H9 (cell line): ENCODE results near the gene EPS8L3. TPM values are rescaled to one million over a fixed set of nuclear protein-coding genes. Genes with fewer than 3 reads are reported as not detected.

Source experiments
- DNase-seq: peaks from one replicate; pipeline ENCODE4 v3.0.0-alpha.2; 2017
- H2AFZ ChIP-seq: one replicate; pipeline ENCODE4 v1.6.1; 2013; ENCODE audit warnings: mild to moderate bottlenecking, low read length, control low read depth, moderate library complexity
- H2AK5ac ChIP-seq: 2 replicates; pipeline ENCODE4 v1.6.1; 2013; ENCODE audit warnings: low read length, control low read depth, mixed read lengths; ENCODE audit not compliant: insufficient read length
- H2BK120ac ChIP-seq: one replicate; pipeline ENCODE4 v1.6.1; 2013; ENCODE audit warnings: low read depth, mild to moderate bottlenecking, low read length, control low read depth, inconsistent platforms; ENCODE audit not compliant: poor library complexity, severe bottlenecking
- H2BK12ac ChIP-seq: 2 replicates; pipeline ENCODE4 v1.6.1; 2013; ENCODE audit warnings: low read length, control low read depth, mixed read lengths, low read depth; ENCODE audit not compliant: insufficient read length
- H2BK15ac ChIP-seq: 2 replicates; pipeline ENCODE4 v1.6.1; 2013; ENCODE audit warnings: low read depth, low read length, control low read depth
- H2BK20ac ChIP-seq: one replicate; pipeline ENCODE4 v1.6.1; 2013; ENCODE audit warnings: low read depth, mild to moderate bottlenecking, low read length, control low read depth, inconsistent platforms; ENCODE audit not compliant: poor library complexity, severe bottlenecking
- H2BK5ac ChIP-seq: 2 replicates; pipeline ENCODE4 v1.6.1; 2013; ENCODE audit warnings: low read length, control low read depth, mixed read lengths; ENCODE audit not compliant: insufficient read length
- H3K14ac ChIP-seq: 2 replicates; pipeline ENCODE4 v1.6.1; 2013; ENCODE audit warnings: low read length, control low read depth; ENCODE audit not compliant: insufficient read depth
- H3K18ac ChIP-seq: 2 replicates; pipeline ENCODE4 v1.6.1; 2013; ENCODE audit warnings: low read depth, mild to moderate bottlenecking, mixed read lengths, low read length, control low read depth; ENCODE audit not compliant: insufficient read length
- H3K23ac ChIP-seq: 2 replicates; pipeline ENCODE4 v1.6.1; 2013; ENCODE audit warnings: low read length, control low read depth, mixed read lengths, low read depth; ENCODE audit not compliant: insufficient read length
- H3K23me2 ChIP-seq: 2 replicates; pipeline ENCODE4 v1.6.1; 2013; ENCODE audit warnings: low read depth, mild to moderate bottlenecking, mixed read lengths, low read length, control low read depth; ENCODE audit not compliant: insufficient read length, poor library complexity, severe bottlenecking
- H3K27ac ChIP-seq: 2 replicates; pipeline ENCODE4 v1.5.1; 2013; ENCODE audit warnings: low read length, control low read depth, mixed read lengths, low read depth; ENCODE audit not compliant: insufficient read length
- H3K27me3 ChIP-seq: 2 replicates; pipeline ENCODE4 v1.6.1; 2013; ENCODE audit warnings: low read length, control low read depth, inconsistent platforms; ENCODE audit not compliant: insufficient read depth
- H3K4ac ChIP-seq: 2 replicates; pipeline ENCODE4 v1.6.1; 2013; ENCODE audit warnings: low read depth, mild to moderate bottlenecking, control low read depth, inconsistent platforms, low read length, moderate library complexity
- H3K4me1 ChIP-seq: 2 replicates; pipeline ENCODE4 v1.6.1; 2013; ENCODE audit warnings: low read length, control low read depth, inconsistent platforms; ENCODE audit not compliant: insufficient read depth
- H3K4me2 ChIP-seq: 2 replicates; pipeline ENCODE4 v1.6.1; 2013; ENCODE audit warnings: low read length, control low read depth, mixed read lengths; ENCODE audit not compliant: insufficient read length, insufficient read depth
- H3K56ac ChIP-seq: 2 replicates; pipeline ENCODE4 v1.6.1; 2013; ENCODE audit warnings: low read depth, mild to moderate bottlenecking, mixed read lengths, low read length, control low read depth; ENCODE audit not compliant: insufficient read length
- H3K79me1 ChIP-seq: 2 replicates; pipeline ENCODE4 v1.6.1; 2013; ENCODE audit warnings: low read depth, mild to moderate bottlenecking, moderate library complexity, low read length, control low read depth, inconsistent platforms; ENCODE audit not compliant: insufficient read depth, poor library complexity, severe bottlenecking
- H3K79me2 ChIP-seq: 2 replicates; pipeline ENCODE4 v1.6.1; 2013; ENCODE audit warnings: low read length, control low read depth, inconsistent platforms; ENCODE audit not compliant: insufficient read depth
- H3K9ac ChIP-seq: 2 replicates; pipeline ENCODE4 v1.6.1; 2013; ENCODE audit warnings: low read length, control low read depth, mixed read lengths; ENCODE audit not compliant: insufficient read length; ENCODE audit errors: extremely low read depth
- H3K9me3 ChIP-seq: one replicate; pipeline ENCODE4 v1.6.1; 2013; ENCODE audit warnings: low read depth, low read length, inconsistent platforms; ENCODE audit not compliant: control insufficient read depth
- H3T11ph ChIP-seq: one replicate; pipeline ENCODE4 v1.6.1; 2013; ENCODE audit warnings: mild to moderate bottlenecking, low read length, control low read depth, inconsistent platforms
- H4K20me1 ChIP-seq: one replicate; pipeline ENCODE4 v1.6.1; 2013; ENCODE audit not compliant: control insufficient read depth, insufficient read length, insufficient read depth
- H4K5ac ChIP-seq: 2 replicates; pipeline ENCODE4 v1.6.1; 2013; ENCODE audit warnings: low read depth, mild to moderate bottlenecking, mixed read lengths, low read length, control low read depth; ENCODE audit not compliant: insufficient read length
- H4K8ac ChIP-seq: replicated peaks from 2 replicates; pipeline ENCODE4 v1.6.1; 2013; ENCODE audit warnings: low read length, control low read depth, mixed read lengths, low read depth; ENCODE audit not compliant: insufficient read length
- H4K91ac ChIP-seq: 2 replicates; pipeline ENCODE4 v1.6.1; 2013; ENCODE audit warnings: low read depth, mild to moderate bottlenecking, moderate library complexity, mixed read lengths, low read length, control low read depth; ENCODE audit not compliant: insufficient read length
- H3K27ac Mint-ChIP-seq, 3 experiments: 2 replicates in 2 of 3; 3 replicates in 1 of 3; pipeline ENCODE4 v1.8.0; 2020 to 2021; ENCODE audit warnings: mixed read lengths in 3 of 3, mild to moderate bottlenecking in 1 of 3, moderate library complexity in 1 of 3
- H3K27me3 Mint-ChIP-seq: 2 replicates; pipeline ENCODE4 v1.8.0; 2021; ENCODE audit warnings: low read depth, mild to moderate bottlenecking, moderate library complexity, mixed read lengths
- H3K36me3 Mint-ChIP-seq, 3 experiments: 2 replicates in 2 of 3; 3 replicates in 1 of 3; pipeline ENCODE4 v1.8.0; 2020 to 2021; ENCODE audit warnings: low read depth in 3 of 3, mixed read lengths in 3 of 3; ENCODE audit not compliant: insufficient read depth in 1 of 3
- H3K4me1 Mint-ChIP-seq, 2 experiments: 2 replicates each; pipeline ENCODE4 v1.8.0; 2020; ENCODE audit warnings: mixed read lengths in 2 of 2
- H3K4me3 Mint-ChIP-seq, 2 experiments: 2 replicates in 1 of 2; 3 replicates in 1 of 2; pipeline ENCODE4 v1.8.0; 2020 to 2021; ENCODE audit warnings: mild to moderate bottlenecking in 2 of 2, mixed read lengths in 2 of 2, moderate library complexity in 1 of 2
- H3K9me3 Mint-ChIP-seq, 2 experiments: 2 replicates in 1 of 2; 3 replicates in 1 of 2; pipeline ENCODE4 v1.8.0; 2020; ENCODE audit warnings: mild to moderate bottlenecking in 2 of 2, mixed read lengths in 2 of 2, moderate library complexity in 1 of 2
- WGBS: extraction: QIAGEN DNeasy Blood & Tissue Kit; methylation state at CpG from one replicate; pipeline ENCODE4 v1.1.7; 2013; ENCODE audit warnings: missing lambda C conversion rate, low lambda C conversion rate, mixed read lengths; ENCODE audit not compliant: insufficient read length; ENCODE audit errors: extremely low coverage; 5-methylcytosine and 5-hydroxymethylcytosine counted together
- total RNA-seq: library from RNA; stranded (reverse); gene quantifications from 2 replicates; pipeline ENCODE4 v1.2.1, GENCODE V29; 2021
- TF ChIP-seq, protein P1 (sequence below): fragments of 200-600 bp; sonication (generic); conservative IDR thresholded peaks from 3 replicates; pipeline ENCODE4 v1.8.0; 2021; ENCODE audit warnings: antibody characterized with exemption, mild to moderate bottlenecking

EPS8L3 gene
- total RNA-seq, 1 experiment from 2014 or later, result not detected

DNA sequence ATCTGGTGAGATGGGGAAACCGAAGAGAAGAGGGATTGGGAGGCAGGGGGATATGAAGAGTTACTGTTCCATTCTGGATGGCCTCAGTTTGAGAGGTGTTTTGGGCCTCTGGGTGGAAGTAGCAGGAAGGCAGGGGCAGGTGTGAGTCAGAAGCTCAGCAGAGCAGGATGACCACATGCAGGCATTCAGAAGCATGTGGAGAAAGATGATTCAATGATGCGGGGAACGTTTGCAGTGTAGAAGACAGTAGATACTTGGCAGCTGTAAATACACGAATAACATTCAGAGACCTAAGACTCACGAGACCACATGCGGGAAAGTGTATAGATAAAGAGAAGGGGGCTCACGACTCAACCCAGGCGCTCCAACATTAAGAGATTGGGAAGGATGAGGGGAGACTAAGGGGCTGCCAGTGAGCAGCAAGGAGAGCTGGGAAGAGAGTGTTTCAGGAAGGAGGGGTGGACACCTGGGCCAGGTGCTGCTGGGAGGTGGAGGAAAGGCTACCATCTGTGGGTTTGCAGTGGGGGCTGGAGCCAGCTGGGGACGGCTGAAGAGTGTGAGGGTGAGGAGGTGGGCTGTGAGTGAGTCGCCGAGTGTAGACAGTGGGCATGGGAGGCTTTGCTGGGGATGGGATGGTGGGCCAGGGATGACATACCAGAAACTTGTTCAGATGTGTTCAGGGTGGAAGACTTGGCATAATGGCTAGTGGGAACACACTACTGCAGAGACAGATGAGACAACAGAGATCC lies 5.8 kb upstream of the EPS8L3 start:
- H3K4me1 Mint-ChIP-seq, result peaks cover 0 to 2% of the 10 kb centered on the region in 2 experiments; a peak in 1 of 4 replicates
- H3K79me2 ChIP-seq, result no peaks in the 10 kb centered on the region
- H3K27me3 Mint-ChIP-seq, result peaks cover 18% of the 10 kb centered on the region
- H3K23me2 ChIP-seq, result no peaks in the 10 kb centered on the region
- H3K27ac Mint-ChIP-seq, result peak overlapping the region in 1 of 3 experiments; percentile 12; a peak in 1 of 7 replicates
- no peak overlapping the region for H4K91ac ChIP-seq
- no peaks in the 10 kb centered on the region for H4K20me1 ChIP-seq
- no peaks in the 10 kb centered on the region for H3K36me3 Mint-ChIP-seq
- H4K5ac ChIP-seq, result no peak overlapping the region
- H2BK15ac ChIP-seq, result no peak overlapping the region
- H3K79me1 ChIP-seq, result no peaks in the 10 kb centered on the region
- H3K14ac ChIP-seq, result no peak overlapping the region
- no peaks in the 10 kb centered on the region for H3K4me1 ChIP-seq
- no peak overlapping the region for H3K23ac ChIP-seq
- no peaks in the 10 kb centered on the region for H3K27me3 ChIP-seq
- no peak overlapping the region for H4K8ac ChIP-seq
- H2BK5ac ChIP-seq, result no peak overlapping the region
- H3K27ac ChIP-seq, result no peak overlapping the region
- DNase-seq, result no peak
- H2AK5ac ChIP-seq, result no peak overlapping the region
- no peak overlapping the region for H3K4me2 ChIP-seq
- TF ChIP-seq, protein P1, sequence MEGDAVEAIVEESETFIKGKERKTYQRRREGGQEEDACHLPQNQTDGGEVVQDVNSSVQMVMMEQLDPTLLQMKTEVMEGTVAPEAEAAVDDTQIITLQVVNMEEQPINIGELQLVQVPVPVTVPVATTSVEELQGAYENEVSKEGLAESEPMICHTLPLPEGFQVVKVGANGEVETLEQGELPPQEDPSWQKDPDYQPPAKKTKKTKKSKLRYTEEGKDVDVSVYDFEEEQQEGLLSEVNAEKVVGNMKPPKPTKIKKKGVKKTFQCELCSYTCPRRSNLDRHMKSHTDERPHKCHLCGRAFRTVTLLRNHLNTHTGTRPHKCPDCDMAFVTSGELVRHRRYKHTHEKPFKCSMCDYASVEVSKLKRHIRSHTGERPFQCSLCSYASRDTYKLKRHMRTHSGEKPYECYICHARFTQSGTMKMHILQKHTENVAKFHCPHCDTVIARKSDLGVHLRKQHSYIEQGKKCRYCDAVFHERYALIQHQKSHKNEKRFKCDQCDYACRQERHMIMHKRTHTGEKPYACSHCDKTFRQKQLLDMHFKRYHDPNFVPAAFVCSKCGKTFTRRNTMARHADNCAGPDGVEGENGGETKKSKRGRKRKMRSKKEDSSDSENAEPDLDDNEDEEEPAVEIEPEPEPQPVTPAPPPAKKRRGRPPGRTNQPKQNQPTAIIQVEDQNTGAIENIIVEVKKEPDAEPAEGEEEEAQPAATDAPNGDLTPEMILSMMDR, result no peak
- no peak overlapping the region; a peak in 1 of 5 replicates for H3K4me3 Mint-ChIP-seq
- no peaks in the 10 kb centered on the region for H3K9me3 Mint-ChIP-seq
- H3K9ac ChIP-seq, result no peak overlapping the region
- no peak overlapping the region for H3K4ac ChIP-seq
- H3K9me3 ChIP-seq, result no peaks in the 10 kb centered on the region
- H2BK20ac ChIP-seq, result no peak overlapping the region
- no peak overlapping the region for H3T11ph ChIP-seq
- no peak overlapping the region for H2BK12ac ChIP-seq
- H3K18ac ChIP-seq, result no peak overlapping the region
- H2BK120ac ChIP-seq, result no peak overlapping the region
- no peak overlapping the region for H3K56ac ChIP-seq
- WGBS, result no CpG with 5 or more reads among the region's 11 CpGs
- H2AFZ ChIP-seq, result no peak overlapping the region
